HG03280 (cell line): Measurements from ENCODE around the gene POU2F1.

ENCODE experiments used
- ATAC-seq: cut with Tn5 transposase; IDR thresholded peaks from one replicate; pipeline ENCODE4 v1.9.1; 2021; ENCODE audit warnings: mild to moderate bottlenecking, moderate library complexity; ENCODE audit not compliant: unreplicated experiment

The POU2F1 gene

GRCh38 chr1:167457936-167458584, 237.4 kb downstream of the POU2F1 start:
- no peak for ATAC-seq

GRCh38 chr1:167460836-167461235, 240.2 kb downstream of the POU2F1 start:
- ATAC-seq, result no peak

GRCh38 chr1:167462341-167462740, 241.7 kb downstream of the POU2F1 start:
- ATAC-seq, result no peak

GRCh38 chr1:167463080-167463479, 242.4 kb downstream of the POU2F1 start:
- ATAC-seq, result no peak

- no peak for ATAC-seq
Observed at GRCh38 chr1:167463875-167464575, 243.3 kb downstream of the POU2F1 start.

DNA sequence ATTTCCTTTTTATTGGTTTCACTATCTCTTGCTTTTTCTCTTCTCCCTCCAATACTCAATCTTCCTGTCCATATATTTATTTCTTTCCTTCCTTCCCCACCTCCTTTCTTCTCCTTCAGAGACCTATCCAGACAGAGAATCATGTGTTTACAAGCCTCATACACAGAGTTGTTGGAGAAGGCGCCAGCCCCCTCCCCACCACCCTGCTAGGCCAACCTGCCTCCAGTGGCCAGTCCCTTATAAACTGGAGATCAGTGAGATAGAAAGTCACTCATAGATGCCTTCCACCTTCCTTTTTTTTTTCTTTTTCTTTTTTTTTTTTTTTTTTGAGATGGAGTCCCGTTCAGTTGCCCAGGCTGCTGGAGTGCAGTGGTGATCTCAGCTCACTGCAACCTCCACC, 244.3 kb downstream of the POU2F1 start:
- ATAC-seq, result no peak

DNA sequence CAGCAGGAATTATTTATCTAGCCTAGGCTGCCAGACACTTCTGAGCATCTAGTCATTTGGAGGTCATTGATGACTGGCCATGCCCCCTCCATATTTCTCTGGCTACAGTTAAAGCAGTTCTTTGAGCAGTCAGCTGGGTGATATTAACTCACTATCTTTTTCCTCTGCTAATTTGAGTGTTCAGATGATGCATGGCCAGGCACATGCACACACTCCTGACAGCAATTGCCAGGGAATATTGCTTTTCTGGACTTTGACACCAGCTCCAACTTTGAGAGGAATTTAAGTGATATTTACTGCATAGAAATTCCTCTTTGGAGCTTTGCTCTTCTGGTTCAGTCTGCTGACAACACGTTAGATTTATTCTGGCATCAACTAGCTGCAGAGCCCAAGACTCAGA, 245.1 kb downstream of the POU2F1 start:
- no peak for ATAC-seq

DNA sequence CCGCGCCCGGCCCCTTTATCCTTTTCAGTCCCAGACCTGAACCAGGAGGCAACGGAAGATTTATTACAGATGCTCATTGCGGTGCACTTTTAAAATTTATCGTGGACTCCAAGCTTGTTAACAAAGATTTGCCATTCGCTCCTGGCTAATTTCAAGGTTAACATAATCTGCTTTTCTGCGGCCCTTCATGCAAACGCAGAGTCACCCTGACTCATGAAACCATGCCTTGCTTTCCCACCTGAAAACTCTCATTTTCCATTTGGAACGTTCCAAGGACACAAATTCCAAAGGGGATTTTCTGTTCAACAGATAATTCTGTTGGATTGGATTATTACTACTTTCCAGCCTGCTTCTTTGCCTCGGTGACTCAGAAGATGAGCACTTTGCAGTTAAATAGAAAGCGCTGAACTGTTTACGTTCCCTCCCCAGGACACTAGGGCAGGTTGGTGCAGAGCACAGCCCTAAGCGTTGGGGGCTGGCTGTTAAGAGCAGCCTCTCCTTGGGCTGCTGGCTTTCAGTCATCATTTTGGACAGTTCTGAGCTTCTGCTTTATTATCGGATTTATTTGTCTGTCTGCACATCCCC, 246.5 kb downstream of the POU2F1 start:
- ATAC-seq, result no peak

DNA sequence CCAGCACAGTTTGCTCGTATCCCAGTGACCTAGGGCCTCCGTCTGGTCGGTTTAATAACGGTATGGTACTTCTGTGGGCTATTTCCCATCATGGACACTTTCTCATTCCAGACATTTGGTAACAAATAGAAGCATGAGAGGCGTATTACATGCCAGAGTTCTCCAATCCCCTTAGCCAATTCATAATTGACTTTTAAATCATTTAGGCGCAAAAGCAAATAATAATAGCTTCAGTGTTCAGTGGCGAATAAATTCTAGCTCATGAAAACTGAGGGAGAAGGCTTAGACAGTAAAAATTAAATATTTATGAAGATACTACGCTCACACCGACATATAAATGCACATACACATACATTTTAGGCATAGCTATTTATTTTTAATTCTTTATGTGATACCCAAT, 247.1 kb downstream of the POU2F1 start:
- no peak for ATAC-seq

DNA sequence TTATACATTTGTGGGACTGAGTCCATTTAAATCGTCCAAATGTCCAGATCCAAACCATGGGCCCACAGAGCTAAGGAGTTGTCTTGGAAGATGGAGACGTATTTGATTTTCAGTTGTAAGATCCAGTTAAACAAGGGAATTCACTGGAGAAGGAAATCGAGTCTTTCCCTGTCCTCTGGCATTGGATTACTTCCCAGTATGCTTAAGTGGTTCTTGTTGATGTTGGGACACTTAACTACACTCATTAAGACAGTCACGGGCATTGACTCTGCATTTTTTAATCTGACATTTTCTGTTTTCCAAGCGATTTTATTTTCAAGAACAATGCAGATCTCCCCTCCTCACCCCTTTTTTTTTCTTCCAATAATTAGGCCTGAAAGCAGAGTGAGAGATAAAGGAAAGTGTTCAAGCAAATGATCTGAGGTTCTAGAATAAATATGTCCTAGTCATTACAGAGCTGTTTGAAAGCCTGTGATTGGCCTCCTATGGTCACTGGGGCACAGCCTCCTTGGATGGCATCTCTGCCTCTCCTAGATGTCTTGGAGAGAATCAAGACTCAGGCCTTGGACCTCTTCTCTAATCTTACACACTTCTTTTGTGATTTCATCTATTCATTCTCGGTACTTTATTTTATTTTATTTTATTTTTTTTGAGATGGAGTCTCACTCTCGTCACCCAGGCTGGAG, 248.7 kb downstream of the POU2F1 start:
- no peak for ATAC-seq

DNA sequence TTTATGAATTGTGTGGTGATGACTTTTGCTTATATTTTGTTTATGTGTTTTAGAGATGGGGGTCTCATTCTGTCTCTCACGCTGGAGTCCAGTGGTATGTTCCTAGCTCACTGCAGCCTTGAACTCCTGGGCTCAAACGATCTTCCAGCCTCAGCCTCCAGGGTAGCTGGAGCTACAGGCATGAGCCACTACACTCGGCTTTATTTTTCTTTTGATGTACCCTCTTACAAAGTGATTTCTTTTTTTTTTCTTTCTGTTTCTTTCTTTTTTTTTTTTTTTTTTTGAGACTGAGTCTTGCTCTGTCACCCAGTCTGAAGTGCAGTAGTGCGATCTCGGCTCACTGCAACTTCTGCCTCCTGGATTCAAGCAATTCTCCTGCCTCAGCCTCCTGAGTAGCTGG, 250.9 kb downstream of the POU2F1 start:
- ATAC-seq, result no peak

DNA sequence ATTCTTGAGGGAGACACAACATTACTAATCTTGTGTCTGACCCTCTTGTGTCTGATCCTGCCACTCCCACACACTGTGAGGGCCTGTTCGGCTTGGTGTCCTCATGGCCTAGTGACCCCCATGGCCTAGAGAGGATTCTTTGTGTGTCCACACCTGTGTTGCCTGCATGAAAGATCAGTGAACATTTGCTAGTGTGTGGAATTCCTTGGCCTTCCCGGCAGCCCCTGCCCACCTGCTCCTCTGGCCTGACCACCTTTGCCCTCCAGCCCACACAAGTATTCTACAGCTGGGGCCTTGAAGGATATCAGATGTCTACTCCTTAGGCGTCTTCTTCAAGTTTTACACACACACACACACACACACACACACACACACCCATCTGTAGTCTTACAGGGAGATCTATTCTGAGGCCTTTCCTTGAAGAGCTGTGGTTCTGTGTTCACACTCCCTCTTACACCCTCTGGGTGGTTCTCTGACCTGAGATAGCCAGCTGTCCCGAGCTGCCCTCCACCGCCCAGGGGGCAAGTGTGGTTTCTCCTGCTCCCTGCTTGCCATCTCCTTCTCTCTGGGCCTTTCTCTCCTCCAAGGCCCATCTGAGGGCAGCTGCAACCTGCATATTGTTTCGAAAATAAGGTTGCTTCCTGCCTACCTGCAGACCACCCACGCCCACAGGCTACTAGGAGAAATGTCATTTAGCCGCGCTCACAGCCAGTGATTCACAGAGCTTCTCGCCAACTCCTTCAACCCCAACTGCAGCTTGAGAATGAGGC, 252.3 kb downstream of the POU2F1 start:
- no peak for ATAC-seq

DNA sequence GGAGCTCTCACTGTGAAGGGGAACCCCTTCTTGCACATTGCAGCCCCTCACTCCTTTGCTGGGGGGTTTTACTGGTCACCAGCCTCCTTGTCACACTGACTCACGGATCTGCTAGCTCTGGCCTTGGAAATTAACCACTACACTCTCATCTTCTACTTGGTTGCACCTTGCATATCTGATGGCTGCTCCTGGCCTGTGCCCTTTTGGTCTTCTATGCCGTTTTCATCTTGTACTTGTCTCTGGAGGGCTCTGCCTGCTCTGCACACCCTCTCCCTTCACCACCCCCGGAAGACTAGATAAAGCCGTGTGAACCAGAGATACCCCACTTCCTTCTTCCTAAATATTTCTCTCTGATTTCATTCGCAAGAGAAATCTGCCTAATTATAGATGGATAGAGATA, 253.1 kb downstream of the POU2F1 start:
- no peak for ATAC-seq

GRCh38 chr1:167474191-167474641, 253.5 kb downstream of the POU2F1 start:
- no peak for ATAC-seq

GRCh38 chr1:167476061-167476460, 255.4 kb downstream of the POU2F1 start:
- ATAC-seq, result no peak
